ENCODE data around the gene COL18A1. TPM values are rescaled to one million over a fixed set of nuclear protein-coding genes. Genes with fewer than 3 reads are reported as not detected.
"Not testable (repeated sequence)": the region's sequence is repeated elsewhere in the genome, so short reads cannot be mapped to it uniquely, and the experiment has no call there.

COL18A1 gene
- polyA plus RNA-seq (ENCODE audit: insufficient read length in 3 of 3), result 100 to 1,000 TPM in 1 of 3 donors, 10 to 100 TPM in 2; 90.2 to 118 (median 92.3) TPM

- no peak for DNase-seq (ENCODE audit: low read depth in 3 of 3, low spot score in 2 of 3)
These were observed at the start of gene COL18A1 for GRCh38 chr21:45404730-45405270. TSS of gene COL18A1 (plus strand) at chr21:45405165. CDS start at chr21:45405231, 66 bp downstream.

- DNase-seq (ENCODE audit: low read depth in 3 of 3, low spot score in 2 of 3), result no peak
These were observed 49.4 kb upstream of the COL18A1 start for GRCh38 chr21:45355573-45355972.

GRCh38 chr21:45356251-45356650, 48.7 kb upstream of the COL18A1 start:
- no peak for DNase-seq (ENCODE audit: low read depth in 3 of 3, low spot score in 2 of 3)

DNA sequence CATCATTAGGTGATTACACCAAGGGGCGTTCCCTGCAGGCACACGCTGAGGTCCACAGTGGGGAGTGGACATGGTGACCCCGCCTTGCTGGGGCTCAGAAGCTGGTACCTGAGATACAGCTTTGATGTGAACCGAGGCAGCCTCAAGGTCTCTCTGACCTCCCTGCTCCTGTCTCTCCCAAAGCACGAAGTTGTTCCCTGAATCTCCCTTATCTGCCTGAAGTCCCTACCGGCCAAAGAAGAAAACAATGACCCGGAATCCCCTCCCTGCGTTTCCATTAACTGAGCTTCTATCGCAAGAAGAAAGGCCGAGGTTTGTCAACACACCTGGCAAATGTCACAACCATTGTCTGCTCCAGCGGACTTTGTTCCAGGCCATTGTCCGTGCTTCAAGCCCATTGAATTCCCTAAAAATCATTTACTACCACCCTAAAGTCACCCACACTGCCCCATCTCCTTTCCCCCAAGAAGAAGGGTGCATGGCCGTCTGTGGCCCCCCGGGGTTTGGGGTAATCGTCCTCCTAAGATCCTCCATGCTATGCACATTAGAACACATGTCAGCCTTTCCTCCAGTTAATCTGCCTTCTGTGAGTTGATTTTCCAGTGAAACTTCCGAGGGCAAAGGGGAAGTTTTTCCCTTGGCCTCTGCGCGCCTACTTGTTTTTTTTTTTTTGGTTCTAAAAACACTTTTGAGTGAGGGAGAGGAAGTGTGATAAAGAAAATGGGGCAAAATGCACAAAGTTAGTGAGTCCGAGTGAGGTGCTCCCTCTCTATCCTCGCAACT, 48.1 kb upstream of the COL18A1 start:
- DNase-seq (ENCODE audit: low read depth in 3 of 3, low spot score in 2 of 3), result no peak

DNA sequence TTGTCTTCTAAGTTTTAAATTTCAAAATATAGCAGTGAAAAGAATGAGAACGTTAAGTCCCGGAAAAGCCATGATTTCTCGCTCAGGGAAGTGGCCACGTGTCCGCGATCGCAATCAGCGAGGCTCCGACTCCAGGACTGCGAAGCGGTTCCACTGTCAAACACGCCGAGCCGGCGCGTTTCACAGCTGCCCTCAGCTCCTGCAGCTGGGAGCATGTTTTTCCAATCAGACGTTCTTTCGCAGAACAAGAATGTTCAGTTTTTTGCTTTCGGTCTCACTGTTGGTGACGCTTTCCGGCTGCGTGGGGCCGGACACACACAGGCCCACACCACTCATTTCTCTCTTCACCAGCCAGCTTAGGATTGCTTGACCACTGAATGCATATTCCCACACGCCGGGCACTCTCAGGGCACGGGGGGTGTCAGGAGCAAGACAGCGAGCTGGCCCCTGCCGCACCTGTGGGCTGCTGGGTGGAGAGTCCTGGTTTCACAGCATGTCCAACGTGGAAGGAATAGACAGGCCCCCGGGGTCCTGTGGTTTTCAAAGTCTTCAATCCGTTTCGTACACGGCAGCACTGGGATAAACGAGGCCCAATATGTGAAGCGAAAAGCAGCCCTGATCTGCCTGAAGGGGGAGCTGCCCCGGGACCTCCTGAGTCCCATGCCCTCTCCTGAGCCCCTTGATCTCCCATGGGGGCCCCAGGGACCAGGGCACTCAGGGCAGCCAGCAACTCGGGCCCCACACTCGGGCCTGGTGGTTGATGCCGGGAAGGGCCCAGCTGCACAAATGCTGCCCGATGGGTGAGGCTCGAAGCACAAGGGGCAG, 47.3 kb upstream of the COL18A1 start:
- no peak for DNase-seq (ENCODE audit: low read depth in 3 of 3, low spot score in 2 of 3)

DNA sequence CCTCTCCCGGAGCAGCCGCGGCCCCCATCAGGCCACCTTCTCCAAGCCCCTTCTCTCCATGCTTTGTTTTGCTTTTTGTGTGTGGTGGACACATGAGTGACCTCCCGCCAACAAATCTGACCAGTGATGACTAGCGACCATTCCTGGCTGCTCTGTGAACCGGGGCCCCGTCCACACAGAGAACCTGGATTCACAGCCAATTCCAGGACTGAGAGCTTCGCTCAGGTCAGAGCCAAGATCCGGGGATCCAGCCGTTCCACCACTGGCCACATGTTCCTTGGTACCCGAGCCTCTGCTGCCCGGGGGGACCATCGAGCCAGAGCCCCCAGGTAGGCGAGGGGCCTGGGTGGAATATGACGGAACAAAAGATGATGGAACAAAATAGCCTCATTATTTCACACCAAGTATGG, 46.7 kb upstream of the COL18A1 start:
- DNase-seq (ENCODE audit: low read depth in 3 of 3, low spot score in 2 of 3), result no peak

DNA sequence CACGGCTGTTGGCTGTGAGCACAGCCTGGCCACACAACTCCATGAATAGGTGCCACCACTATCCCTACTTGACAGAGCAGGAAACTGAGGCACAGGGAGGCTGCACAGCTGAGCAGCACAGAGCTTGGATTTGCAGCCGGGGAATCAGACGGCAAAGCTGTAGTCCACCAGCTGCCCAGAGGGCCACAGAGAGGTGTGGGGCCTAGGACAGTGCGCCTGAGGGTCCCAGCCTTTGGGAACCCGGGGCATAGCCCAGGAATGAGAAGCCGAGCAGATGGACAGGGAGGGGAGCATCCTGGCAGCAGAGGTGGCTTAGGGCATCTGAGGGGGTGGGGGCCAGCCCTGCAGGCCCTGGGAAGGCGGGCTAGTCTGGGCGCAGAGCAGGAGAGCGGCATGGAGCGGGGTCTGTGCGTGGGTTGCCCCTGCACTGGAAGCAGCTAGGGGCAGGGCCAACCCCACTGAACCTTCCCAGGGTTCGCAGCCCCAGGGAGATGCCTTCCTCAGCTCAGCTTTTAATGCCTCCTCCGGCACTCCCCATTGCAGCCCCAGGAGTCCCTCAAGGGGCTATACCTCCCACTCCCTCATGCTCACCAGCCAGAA, 46.2 kb upstream of the COL18A1 start:
- DNase-seq (ENCODE audit: low read depth in 3 of 3, low spot score in 2 of 3), result no peak

DNA sequence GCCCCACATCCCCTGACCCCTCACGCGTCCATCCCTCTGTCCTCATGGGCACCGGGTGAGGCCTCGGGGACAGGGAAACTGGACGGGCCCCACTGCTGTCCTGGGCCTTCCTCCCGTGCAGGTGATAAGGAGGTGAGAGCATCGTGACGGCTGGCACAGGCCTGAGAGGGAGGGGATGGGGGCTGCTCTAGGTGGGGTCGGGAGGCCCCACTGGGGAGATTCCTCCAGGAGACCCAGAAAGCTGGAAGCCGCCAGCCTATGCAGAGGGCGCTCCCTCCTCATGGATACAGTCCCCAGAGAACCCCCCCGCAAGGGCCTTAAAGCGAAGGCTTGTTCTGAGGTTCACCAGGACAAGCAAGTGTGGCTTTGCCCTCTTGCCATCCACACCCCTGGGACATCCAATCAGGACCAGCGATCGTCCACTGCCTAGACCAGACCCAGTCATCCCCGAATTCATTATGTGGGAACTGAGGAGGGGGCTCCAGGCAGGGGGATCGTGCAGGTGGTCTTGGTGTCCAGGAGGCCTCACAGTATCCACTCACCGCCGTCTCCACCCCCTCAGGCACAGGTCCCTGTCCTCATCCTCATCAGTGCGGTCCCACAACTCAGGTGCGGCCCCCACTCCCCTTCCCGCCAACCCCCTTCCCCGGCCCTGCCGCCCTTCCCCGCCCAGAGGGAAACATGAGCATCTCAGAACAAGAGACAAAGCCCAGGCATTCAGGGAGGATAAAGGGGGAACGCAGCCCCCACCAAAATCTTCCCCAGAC, 45.3 kb upstream of the COL18A1 start:
- DNase-seq (ENCODE audit: low read depth in 3 of 3, low spot score in 2 of 3), result no peak

DNA sequence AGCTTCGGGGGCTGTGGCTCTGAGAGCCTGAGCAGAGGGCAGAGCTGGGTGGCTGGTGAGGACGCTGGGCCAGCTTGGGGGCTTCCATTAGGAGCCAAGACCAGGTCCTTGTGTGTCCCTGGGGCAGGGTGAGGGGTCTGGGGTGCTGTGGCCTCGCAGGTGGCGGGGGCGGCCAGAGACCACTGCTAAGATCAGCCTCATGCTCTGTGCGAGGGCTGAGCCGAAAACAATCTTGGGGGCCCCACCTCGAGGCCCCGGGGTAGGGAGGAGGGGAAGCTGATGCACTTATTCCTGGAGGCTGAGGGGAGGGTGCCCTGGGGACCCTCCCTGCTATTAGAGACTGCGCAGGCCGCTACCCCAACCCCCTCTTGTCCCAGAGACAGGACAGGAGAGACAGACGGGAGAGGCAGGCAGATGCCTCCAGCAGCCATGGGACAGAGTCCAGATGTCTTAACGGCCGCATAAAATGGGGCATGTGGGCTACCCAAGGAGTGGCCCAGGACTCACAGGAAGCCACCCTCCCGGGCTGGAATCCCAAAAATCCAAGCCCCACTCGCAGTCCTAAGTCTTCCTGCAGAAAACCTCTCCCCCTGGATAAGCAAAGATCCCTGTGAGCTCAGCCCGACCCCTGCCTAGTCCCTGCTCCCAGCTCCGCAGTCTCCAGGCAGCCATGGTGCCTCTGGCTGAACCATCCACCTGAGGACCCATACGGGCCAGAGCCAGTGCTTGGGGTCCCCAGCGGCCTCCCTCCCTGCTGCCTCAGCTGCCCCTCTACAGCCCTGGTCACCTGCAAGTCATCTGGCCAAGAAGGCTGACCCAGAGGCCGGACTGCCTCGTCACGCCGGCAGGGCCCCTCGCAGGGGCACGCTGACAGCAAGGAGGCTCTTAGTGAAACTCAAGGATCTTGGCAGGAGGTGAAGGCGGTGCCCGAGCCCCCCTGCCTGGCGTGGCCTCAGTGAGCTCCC, 43.6 kb upstream of the COL18A1 start:
- DNase-seq (ENCODE audit: low read depth in 3 of 3, low spot score in 2 of 3), result no peak

DNA sequence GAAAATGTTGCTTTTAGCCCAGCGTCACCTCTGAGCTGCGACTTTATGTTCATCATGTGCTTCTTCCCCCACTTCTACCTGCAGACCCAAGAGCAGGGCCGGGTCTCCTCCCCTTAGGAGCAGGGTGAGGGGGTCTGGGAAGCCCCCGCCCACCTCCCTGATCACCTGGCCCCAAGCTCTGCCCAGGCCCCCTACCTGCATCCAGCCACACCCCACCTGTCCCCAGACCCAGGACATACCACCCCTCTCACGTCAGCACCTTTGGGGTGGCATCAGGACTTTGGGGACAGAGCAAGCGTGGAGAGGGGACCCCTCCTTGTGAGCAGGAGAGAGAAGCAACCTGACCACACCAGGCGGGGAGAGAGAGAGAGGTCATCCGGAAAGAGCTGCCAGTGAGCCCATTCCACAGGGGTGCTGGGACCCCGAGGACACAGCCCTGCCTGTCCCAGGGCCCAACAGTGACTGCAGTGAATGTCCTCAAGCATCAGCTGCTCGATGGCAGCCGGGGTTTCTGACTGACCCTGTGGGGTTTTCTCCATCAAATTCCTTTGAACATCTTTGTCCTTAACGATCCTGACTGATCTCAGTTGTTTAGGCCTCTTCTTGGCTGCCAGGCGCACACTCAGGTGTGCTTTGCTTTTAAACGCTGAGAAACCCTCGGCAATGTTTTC, 42.8 kb upstream of the COL18A1 start:
- no peak for DNase-seq (ENCODE audit: low read depth in 3 of 3, low spot score in 2 of 3)

DNA sequence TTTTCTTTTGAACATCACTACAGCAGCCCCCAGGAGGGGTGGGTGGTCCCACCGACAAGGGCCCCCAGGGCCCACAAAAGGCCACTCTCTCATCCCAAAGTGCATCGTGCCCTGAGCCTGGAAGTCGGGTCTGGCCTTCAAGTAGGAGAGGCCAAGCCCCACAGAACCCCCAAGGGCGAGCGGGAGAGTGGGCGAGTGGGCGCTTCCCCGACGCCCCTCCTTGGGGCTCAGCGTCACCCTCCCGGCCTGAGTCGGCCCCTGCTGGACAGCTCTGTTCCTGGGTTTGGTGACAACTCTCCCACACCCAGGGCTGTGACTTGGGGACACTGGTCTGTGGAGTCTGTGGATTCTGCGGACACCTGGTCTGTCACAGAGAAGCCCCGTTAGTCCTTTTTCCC, 42.2 kb upstream of the COL18A1 start:
- no peak for DNase-seq (ENCODE audit: low read depth in 3 of 3, low spot score in 2 of 3)

GRCh38 chr21:45363272-45363671, 41.7 kb upstream of the COL18A1 start:
- DNase-seq (ENCODE audit: low read depth in 3 of 3, low spot score in 2 of 3), result not testable (repeated sequence)

DNA sequence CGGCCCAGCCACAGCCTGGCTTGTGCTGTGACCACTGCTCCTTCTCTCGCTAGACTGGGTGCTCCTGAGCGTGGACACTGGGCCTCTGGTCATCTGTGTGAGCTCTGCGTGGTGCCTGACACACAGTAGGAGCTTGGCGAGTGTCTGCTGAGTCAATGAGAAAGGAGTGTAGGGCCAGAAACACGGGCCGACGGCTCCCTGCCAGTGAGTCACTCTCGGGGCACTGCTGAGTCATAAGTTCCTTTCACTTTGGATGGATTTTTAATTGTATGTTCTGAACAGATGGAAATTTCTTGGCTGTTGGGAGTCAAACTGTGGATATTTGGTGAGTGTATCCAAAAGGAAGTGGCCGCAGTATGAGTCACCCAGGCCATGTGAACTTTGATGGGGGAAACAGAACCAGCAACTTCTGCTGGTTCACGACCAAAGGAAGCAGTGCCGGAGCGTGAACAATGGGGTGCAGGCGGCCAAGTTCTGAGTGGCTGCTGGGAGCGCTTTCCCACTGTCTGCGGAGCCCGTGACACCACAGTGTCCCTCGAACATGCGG, 41.0 kb upstream of the COL18A1 start:
- DNase-seq (ENCODE audit: low read depth in 3 of 3, low spot score in 2 of 3), result no peak

- no peak for DNase-seq (ENCODE audit: low read depth in 3 of 3, low spot score in 2 of 3)
These were observed 40.3 kb upstream of the COL18A1 start for GRCh38 chr21:45364468-45365185.

DNA sequence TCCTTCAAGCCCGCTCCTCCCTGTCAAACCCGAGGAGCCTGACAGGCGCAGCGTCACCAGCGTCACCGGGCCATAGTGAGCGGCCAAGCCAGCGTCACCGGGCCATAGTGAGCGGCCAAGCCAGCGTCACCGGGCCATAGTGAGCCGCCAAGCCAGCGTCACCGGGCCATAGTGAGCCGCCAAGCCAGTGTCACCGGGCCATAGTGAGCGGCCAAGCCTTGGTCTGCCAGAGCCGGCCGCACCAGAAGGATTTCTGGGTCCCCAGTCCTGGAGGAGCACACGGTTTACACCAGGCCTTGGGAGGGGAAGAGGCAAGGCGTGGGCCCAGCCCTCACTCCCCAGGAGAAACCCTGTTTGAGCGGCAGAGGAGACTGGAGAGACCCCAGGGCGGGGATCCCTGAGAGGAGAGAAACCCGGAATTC, 39.8 kb upstream of the COL18A1 start:
- DNase-seq (ENCODE audit: low read depth in 3 of 3, low spot score in 2 of 3), result no peak

DNA sequence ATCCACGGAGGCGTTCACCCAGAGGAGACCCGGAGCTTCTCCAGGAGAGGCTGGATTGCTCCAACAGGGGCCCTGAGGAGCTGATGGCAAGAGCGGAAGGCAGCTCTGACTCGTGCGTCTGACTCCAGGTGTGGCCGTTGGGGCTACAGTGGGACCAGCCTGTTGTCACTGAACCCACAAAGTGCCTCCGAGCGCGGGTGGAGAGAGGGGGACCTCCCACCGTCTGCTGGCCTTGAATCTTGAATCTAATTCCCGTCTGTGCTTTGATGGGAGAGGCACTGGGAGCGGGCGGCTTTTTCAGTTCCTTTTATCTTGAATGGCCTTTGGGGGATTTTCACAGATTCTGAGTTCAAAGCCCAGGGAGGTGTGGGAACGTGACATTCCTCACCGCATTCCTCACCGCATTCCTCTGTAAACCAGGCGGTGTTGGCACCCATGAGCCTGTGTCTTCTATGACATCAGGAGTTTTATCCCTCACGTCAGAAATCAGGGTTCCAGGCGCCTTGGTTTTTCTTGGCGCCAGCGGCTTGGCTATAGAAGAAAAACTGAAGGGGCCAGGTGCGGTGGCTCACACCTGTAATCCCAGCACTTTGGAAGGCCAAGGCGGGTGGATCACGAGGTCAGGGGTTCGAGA, 39.2 kb upstream of the COL18A1 start:
- no peak for DNase-seq (ENCODE audit: low read depth in 3 of 3, low spot score in 2 of 3)

GRCh38 chr21:45366476-45366875, 38.5 kb upstream of the COL18A1 start:
- DNase-seq (ENCODE audit: low read depth in 3 of 3, low spot score in 2 of 3), result no peak

Measured in right renal cortex interstitium (tissue), 3 donors.